Measurements from ENCODE around the gene POLR3E. TPM values are rescaled to one million over a fixed set of nuclear protein-coding genes. Genes with fewer than 3 reads are reported as not detected.

POLR3E gene
- total and polyA plus RNA-seq, 4 donors: 16.0 to 42.9 (median 18.3) TPM

GRCh38 chr16:22255335-22255734 is 41.9 kb upstream of the POLR3E start:
- no peaks in the 10 kb centered on the region for H3K4me1 ChIP-seq (ENCODE audit: control insufficient read depth in 4 of 4, insufficient read depth in 4 of 4, low read length in 3 of 4)
- H3K27ac ChIP-seq (ENCODE audit: low read depth in 1 of 2, low read length in 2 of 2): no peak overlapping the region
- H3K9ac ChIP-seq (ENCODE audit: low read depth in 1 of 2, low read length in 2 of 2): no peak overlapping the region
- no peak overlapping the region for H3K4me3 ChIP-seq (ENCODE audit: low read depth in 1 of 3, low read length in 3 of 3)
- TF ChIP-seq NR2F2 (IDR thresholded peaks at IDR 0.05): no peak
- no peak for TF ChIP-seq ATF3 (IDR thresholded peaks at IDR 0.05)
- TF ChIP-seq RXRA (IDR thresholded peaks at IDR 0.05): no peak
- H3K36me3 ChIP-seq (ENCODE audit: control insufficient read depth in 4 of 4, insufficient read depth in 3 of 4, low read depth in 1 of 4, low read length in 3 of 4): peaks cover 19 to 58% (median 40%) of the 10 kb centered on the region in 4 donors
- no peak for DNase-seq (ENCODE audit: low spot score)
- H3K27me3 ChIP-seq (ENCODE audit: control insufficient read depth in 4 of 4, insufficient read depth in 4 of 4, low read length in 3 of 4): no peaks in the 10 kb centered on the region
- 100% methylated on average over 1 of the region's 1 CpG for WGBS
- peaks cover 0 to 4% (median 2%) of the 10 kb centered on the region in 4 donors for H3K9me3 ChIP-seq (ENCODE audit: control insufficient read depth in 4 of 4, low read length in 3 of 4)

- WGBS: 98% methylated on average over 13 of the region's 13 CpGs
Observed at GRCh38 chr16:22257440-22257839, 39.8 kb upstream of the POLR3E start.

More at GRCh38 chr16:22257440-22257839, 39.8 kb upstream of the POLR3E start:
- Histone ChIP-seq H3K9me3 (ENCODE audit: control insufficient read depth in 4 of 4, low read length in 3 of 4) (peaks cover 0 to 4% (median 2%) of the 10 kb centered on the region in 4 donors), H3K27me3 (ENCODE audit: control insufficient read depth in 4 of 4, insufficient read depth in 4 of 4, low read length in 3 of 4) (no peaks in the 10 kb centered on the region), H3K4me3 (ENCODE audit: low read depth in 1 of 3, low read length in 3 of 3) (no peak overlapping the region), H3K9ac (ENCODE audit: low read depth in 1 of 2, low read length in 2 of 2) (no peak overlapping the region), H3K4me1 (ENCODE audit: control insufficient read depth in 4 of 4, insufficient read depth in 4 of 4, low read length in 3 of 4) (no peaks in the 10 kb centered on the region), H3K36me3 (ENCODE audit: control insufficient read depth in 4 of 4, insufficient read depth in 3 of 4, low read depth in 1 of 4, low read length in 3 of 4) (peaks cover 15 to 52% (median 40%) of the 10 kb centered on the region in 4 donors), H3K27ac (ENCODE audit: low read depth in 1 of 2, low read length in 2 of 2) (no peak overlapping the region)
- TF ChIP-seq SP1 (IDR thresholded peaks at IDR 0.05) (no peak), EGR1 (IDR thresholded peaks at IDR 0.05; ENCODE audit: low read depth in 2 of 2) (no peak), YY1 (IDR thresholded peaks at IDR 0.05) (no peak), NR2F2 (IDR thresholded peaks at IDR 0.05) (no peak), ATF3 (IDR thresholded peaks at IDR 0.05) (no peak), HNF4A (conservative IDR thresholded peaks at IDR 0.05) (no peak), CTCF (IDR thresholded peaks at IDR 0.05; ENCODE audit: low read depth, low read length, missing input control) (no peak), RXRA (IDR thresholded peaks at IDR 0.05) (no peak), RAD21 (IDR thresholded peaks at IDR 0.05) (no peak), ZBTB33 (IDR thresholded peaks at IDR 0.05) (no peak)
- DNase-seq (ENCODE audit: low spot score): no peak
